ENCODE measurements around the gene SMIM33.
"Not testable (repeated sequence)": the region's sequence is repeated elsewhere in the genome, so short reads cannot be mapped to it uniquely, and the experiment has no call there.

SMIM33 gene

DNA sequence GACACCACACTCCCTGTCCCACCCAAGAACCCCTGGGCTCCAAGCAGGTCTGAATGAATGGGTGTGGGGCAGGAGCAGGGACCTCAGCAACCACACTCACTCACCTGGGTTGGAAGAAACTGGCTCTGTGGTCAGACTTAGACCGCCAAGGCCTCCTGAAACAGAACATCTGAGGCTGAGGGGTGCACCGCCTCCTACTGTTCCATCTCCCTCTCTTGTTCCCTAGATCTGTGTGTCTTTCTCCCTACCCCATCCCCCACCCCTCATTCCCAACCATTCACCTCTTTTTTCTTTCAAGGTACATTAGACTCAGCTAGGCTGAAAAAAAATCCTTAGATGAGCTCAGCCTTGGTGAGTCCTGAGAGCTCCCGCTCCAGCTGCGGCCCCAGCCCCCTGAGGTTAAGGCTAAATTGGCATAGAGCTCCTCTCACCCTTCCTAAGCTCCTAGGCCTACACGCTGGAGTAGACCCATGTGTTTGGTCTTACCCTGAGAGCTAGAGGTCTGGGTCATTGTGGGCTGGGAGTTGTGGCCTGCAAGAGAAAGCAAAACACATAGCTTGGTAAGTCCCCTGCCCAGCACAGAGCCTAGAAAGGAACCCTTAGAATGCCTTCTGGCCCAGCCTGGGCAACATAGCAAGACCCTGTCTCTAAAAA is 13.0 kb upstream of the SMIM33 start:
- DNase-seq, result no peak

DNA sequence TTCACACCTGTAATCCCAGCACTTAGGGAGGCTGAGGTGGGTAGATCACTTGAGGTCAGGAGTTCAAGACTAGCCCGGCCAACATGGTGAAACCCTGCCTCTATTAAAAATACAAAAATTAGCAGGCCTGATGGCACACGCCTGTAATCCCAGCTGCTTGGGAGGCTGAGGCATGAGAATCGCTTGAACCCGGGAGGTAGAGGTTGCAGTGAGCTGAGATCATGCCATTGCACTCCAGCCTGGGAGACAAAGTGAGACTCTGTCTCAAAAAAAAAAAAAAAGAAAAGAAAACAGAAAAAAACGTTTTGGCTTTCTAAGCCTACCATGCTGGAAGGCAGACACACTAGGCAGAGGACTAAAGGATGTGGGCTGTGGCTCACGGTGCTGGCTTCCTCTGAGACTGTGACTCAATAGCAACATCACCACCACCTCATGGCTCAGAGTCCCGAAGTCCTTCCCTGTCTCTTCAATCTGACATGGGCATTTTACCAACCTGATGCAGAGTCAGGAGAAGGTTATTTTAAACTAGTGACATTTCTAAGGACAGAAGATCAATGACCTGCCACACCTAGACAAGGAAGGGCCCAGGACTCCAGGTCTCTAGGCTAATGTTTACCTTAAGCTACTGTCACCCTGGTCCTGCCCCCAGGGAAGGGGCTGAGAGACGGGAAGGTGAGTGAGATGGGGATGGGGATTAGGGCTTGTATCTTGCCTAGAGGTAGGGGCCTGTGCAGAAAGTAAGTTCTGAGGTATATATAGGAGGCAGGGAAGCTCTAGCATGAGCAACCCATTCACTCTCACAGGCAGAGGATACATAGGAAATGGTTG is 12.0 kb upstream of the SMIM33 start:
- peak; percentile 79 for DNase-seq

- no peak for DNase-seq
Measured at GRCh38 chr5:139459451-139459934, 11.3 kb upstream of the SMIM33 start.

GRCh38 chr5:139460455-139460854 is 10.3 kb upstream of the SMIM33 start:
- no peak for DNase-seq

DNA sequence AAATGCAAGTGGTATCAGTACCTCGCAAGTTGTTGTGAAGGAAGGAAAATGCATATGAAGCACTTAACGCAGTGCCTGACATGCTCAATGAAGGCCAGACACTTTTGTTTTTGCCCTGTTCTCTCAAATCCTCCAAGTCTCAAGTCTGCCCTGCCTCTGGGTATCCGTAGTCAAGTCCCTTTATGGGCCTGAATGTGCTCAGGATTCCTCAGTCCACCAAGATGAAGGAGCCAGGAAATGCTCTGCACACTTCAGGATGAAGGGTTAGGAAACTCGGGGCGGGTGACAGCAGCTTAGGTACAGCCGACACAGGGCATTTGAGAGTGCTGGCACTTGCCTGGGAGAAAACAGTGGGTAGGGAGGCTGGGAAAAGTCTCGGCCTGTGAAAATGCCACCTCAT is 9.6 kb upstream of the SMIM33 start:
- DNase-seq, result no peak

DNA sequence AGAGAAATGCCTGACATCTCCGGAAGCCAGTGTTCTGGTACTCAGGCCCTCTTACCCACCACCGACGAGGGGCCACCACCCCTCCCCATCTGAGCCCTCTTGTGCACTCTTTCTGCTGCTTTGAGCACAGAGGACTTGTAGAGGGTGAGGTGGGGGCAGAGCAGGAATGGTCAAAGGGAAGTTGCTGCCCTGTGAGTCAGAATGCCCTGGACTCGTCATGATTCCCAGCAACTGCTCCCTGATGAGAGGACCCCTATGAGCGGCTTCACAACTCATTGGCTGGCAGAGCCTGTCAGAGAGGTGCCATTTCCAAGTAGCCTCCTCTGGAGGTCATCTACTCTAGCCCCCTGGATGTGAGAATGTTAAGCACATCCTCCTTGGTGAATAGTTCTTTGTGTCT is 9.1 kb upstream of the SMIM33 start:
- no peak for DNase-seq

DNA sequence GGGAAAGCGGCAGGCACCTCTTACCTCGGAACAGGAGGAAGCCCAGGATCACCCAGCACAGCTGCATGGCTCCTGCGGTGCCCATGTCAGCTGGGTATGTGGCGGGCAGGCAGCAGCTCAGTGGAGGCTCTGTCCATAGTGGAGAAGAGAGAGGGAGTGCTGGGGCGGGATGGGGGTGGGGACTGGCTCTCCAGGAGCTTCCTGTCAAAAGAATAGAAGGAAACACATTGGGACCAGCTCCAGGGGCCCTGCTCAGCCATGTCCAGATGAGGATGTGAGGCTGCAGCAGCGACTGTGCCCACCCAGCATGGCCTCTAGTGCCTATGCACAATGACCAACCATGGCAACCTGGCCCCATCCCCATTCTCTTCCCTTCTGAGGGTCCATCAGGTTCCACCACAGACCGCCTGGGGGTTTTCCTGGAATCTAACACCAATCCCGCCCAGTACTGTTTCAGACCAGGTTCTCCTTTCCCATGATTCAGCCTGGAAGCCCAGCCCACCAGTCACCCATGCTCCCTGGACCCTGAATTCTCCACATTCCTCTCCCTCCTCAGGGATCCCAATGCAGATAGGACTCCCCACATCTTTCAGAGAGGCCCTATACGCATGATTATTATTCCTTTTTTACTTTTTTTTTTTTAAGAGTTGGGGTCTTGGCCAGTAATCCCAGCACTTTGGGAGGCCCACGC is 8.1 kb upstream of the SMIM33 start, which contains the start of gene ECSCR:
Gene ECSCR, minus strand, starts transcription at position 158 of the 691 bp plus-strand sequence. Its CDS starts 73 bp downstream, at position 85.
- DNase-seq, result no peak

GRCh38 chr5:139468421-139468931 is 2.3 kb upstream of the SMIM33 start:
- DNase-seq, result no peak

- peak; percentile 61 for DNase-seq
Measured at GRCh38 chr5:139472386-139473030, 1.7 kb downstream of the SMIM33 start.

GRCh38 chr5:139473105-139473504 is 2.3 kb downstream of the SMIM33 start:
- DNase-seq, result no peak

DNA sequence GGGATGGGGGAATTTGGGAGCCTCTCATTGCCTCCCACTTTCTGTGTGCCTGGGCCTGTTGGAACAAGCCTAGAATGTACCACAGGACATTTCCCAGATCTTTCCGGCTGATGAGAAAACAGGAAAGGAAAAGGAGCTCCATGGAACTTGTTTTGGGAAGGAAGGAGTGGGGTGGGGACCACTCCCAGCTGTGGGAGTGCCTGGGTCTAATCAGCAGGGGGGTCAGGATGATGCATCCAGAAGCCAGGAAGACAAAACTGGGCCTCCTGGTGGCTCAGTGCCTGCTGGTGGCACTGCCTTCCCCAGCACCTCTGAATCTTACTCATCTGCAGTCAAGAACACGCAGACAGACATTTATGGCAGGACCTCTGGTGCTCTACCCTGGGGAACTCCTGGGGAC is 2.8 kb downstream of the SMIM33 start:
- DNase-seq, result no peak

DNA sequence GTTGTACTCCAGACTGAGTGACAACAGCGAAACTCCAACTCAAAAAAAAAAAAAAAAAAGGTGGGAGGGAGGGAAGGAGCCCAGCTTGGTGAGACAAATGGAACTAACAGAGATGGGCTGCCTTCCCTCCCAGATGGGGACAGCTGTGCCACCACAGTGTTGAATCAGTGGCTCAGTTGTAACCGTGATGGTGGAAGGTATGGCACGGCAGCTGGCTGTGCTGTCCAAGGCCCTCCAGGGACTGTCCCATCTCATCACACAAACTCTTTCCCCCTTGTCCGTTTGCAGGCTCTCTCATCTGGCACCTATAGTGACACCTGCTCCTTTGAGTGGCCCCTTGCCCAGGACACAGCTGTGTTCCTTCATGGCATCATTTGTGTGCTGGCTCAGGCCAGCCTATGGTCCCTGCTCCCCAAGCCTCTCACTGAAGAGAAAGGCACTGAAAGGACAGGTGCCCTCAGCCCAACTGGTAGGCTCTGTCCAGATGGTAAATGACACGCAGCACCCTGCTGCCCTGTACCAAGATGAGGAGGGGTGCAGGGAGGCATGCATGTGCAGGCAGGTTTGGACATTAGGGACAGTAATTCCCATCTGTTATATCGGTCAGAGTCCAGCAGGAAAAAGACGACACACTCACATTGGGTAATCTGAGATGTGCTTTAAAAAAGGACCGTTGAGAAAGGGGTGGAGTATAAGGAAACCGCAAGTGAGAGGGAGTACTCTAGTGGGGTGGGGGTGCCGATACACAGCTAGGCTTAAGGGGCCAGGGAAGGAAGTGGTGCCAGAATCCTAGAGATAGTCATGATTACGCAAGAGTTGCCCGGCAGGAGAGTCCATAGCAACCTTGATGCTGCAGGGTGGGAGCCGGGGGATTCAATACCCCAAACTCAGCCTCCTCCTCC is 4.3 kb downstream of the SMIM33 start:
- DNase-seq, result no peak

GRCh38 chr5:139475865-139476617 is 5.2 kb downstream of the SMIM33 start:
- DNase-seq, result no peak

- DNase-seq, result not testable (repeated sequence)
Measured at GRCh38 chr5:139478657-139479423, 8.0 kb downstream of the SMIM33 start.

- not testable (repeated sequence) for DNase-seq
Measured at GRCh38 chr5:139479729-139480128, 8.9 kb downstream of the SMIM33 start.

DNA sequence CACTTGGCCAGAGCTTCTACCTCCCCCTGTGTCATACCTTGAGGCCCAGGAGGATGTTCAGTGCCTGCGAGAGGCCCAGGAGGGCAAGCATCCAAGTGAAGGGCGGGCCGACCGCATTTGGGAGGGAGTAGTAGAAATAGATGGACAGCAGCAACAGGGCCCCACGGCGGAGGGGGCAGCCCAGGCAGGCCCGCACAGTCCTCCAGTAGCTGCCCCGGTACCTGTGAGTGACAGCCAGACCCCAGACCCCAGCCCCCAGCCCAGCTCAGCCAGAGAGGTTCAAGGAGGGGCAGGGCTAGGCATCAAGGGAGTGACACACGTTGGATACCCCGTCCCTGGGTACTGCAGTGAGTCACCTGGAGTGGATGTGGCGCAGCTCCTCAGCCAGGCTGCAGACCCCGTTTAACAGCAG is 10.3 kb downstream of the SMIM33 start:
- DNase-seq, result no peak

- no peak for DNase-seq
Measured at GRCh38 chr5:139481580-139482049, 10.8 kb downstream of the SMIM33 start.

- DNase-seq, result peak; percentile 82
Measured at GRCh38 chr5:139482050-139482889, 11.5 kb downstream of the SMIM33 start, which contains the start of gene STING1. Gene STING1, minus strand, starts transcription at chr5:139482758. Its CDS starts 1,054 bp downstream, at chr5:139481704.

DNA sequence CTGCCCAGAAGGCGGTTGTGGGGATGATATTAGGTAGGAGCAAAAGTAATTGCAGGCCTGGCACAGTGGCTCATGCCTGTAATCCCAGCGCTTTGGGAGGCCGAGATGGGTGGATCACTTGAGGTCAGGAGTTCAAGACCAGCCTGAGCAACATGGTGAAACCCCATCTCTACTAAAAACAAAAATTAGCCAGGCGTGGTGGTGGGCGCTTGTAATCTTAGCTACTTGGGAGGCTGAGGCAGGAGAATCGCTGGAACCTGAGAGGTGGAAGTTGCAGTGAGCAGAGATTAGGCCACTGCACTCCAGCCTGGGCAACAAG is 12.0 kb downstream of the SMIM33 start:
- not testable (repeated sequence) for DNase-seq

All from activated CD8-positive, alpha-beta memory T cell treated with anti-CD3 and anti-CD28 coated beads for 24 hours (primary cell).